H1 (cell line): ENCODE results near the gene PKD1L1. TPM values are rescaled to one million over a fixed set of nuclear protein-coding genes. Genes with fewer than 3 reads are reported as not detected.

Experiments
- CTCF ChIA-PET: fragments of 300-600 bp; sonication (Branson Sonifier 250); formaldehyde crosslinking; loops from one replicate; lab custom pipeline; 2021; ENCODE audit not compliant: partially characterized antibody; lab: Charles Lee
- POLR2A ChIA-PET: fragments of 300-600 bp; sonication (Branson Sonifier 250); formaldehyde crosslinking; loops from one replicate; lab custom pipeline; 2021; ENCODE audit warnings: inconsistent platforms; ENCODE audit not compliant: partially characterized antibody; lab: Charles Lee
- DNase-seq, 2 experiments: peaks; one replicate each; pipeline versions ENCODE4 v3.0.0 to v3.0.0-alpha.2; 2010 to 2022; ENCODE audit warnings: low spot score in 2 of 2, low read depth in 1 of 2, mixed read lengths in 1 of 2
- FAIRE-seq: peaks from 2 replicates; lab custom pipeline; 2011; peaks lifted over from hg19 to GRCh38; lab: Jason Lieb, UNC
- H2AFZ ChIP-seq: 2 replicates; pipeline ENCODE4 v1.8.1; 2012; ENCODE audit warnings: low read length, inconsistent platforms
- H2AK5ac ChIP-seq: 2 replicates; pipeline ENCODE4 v1.6.1; 2013; ENCODE audit warnings: low read depth, low read length
- H2BK120ac ChIP-seq: replicated peaks from 2 replicates; pipeline ENCODE3; 2013; ENCODE audit warnings: low read depth, low read length, inconsistent platforms
- H2BK12ac ChIP-seq: 2 replicates; pipeline ENCODE4 v1.6.1; 2013; ENCODE audit warnings: low read depth, low read length
- H2BK15ac ChIP-seq: 2 replicates; pipeline ENCODE4 v1.6.1; 2013; ENCODE audit warnings: low read length
- H2BK20ac ChIP-seq: 2 replicates; pipeline ENCODE4 v1.6.1; 2013; ENCODE audit warnings: low read length
- H2BK5ac ChIP-seq: 2 replicates; pipeline ENCODE4 v1.6.1; 2013; ENCODE audit warnings: low read depth, low read length
- H3K14ac ChIP-seq: 2 replicates; pipeline ENCODE4 v1.6.1; 2013; ENCODE audit warnings: inconsistent platforms; ENCODE audit not compliant: insufficient read length
- H3K18ac ChIP-seq: 2 replicates; pipeline ENCODE4 v1.6.1; 2013; ENCODE audit warnings: low read length; ENCODE audit errors: extremely low read depth
- H3K23ac ChIP-seq: 2 replicates; pipeline ENCODE4 v1.6.1; 2013; ENCODE audit warnings: inconsistent platforms; ENCODE audit not compliant: insufficient read length
- H3K23me2 ChIP-seq: 2 replicates; pipeline ENCODE4 v1.6.1; 2013; ENCODE audit warnings: low read depth, low read length
- H3K27ac ChIP-seq: 2 replicates; pipeline ENCODE4 v1.6.1; 2011; ENCODE audit warnings: low read depth, low read length, inconsistent platforms
- H3K27me3 ChIP-seq, 4 experiments: replicated peaks in 1 of 4; 1 replicate in 1 of 4; 2 replicates in 3 of 4; pipeline versions ENCODE4 v1.6.1 to v1.8.1; 2011 to 2013; ENCODE audit warnings: low read length in 3 of 4, mild to moderate bottlenecking in 3 of 4, inconsistent platforms in 2 of 4, mixed read lengths in 2 of 4, moderate library complexity in 1 of 4; ENCODE audit not compliant: control insufficient read depth in 3 of 4, insufficient read depth in 3 of 4; ENCODE audit errors: extremely low read depth in 1 of 4
- H3K36me3 ChIP-seq, 4 experiments: 2 replicates each; pipeline versions ENCODE4 v1.6.1 to v1.8.1; 2011 to 2013; ENCODE audit warnings: mild to moderate bottlenecking in 4 of 4, low read length in 3 of 4, moderate library complexity in 2 of 4, control low read depth in 1 of 4, inconsistent platforms in 1 of 4; ENCODE audit not compliant: insufficient read depth in 4 of 4, control insufficient read depth in 2 of 4
- H3K4ac ChIP-seq: replicated peaks from 2 replicates; pipeline ENCODE3; 2013; ENCODE audit warnings: low read length, low read depth, mixed read lengths, inconsistent platforms; ENCODE audit not compliant: insufficient read length
- H3K4me1 ChIP-seq, 4 experiments: replicated peaks in 1 of 4; 1 replicate in 1 of 4; 2 replicates in 3 of 4; pipeline versions ENCODE4 v1.6.1 to v1.8.1; 2011 to 2013; ENCODE audit warnings: low read length in 3 of 4, inconsistent platforms in 2 of 4, mixed read lengths in 1 of 4; ENCODE audit not compliant: insufficient read depth in 4 of 4, control insufficient read depth in 3 of 4
- H3K4me2 ChIP-seq, 2 experiments: 2 replicates each; pipeline versions ENCODE4 v1.6.1 to v1.8.1; 2011 to 2013; ENCODE audit warnings: low read depth in 2 of 2, low read length in 2 of 2, control low read depth in 1 of 2, inconsistent platforms in 1 of 2, mild to moderate bottlenecking in 1 of 2; ENCODE audit not compliant: insufficient read depth in 1 of 2
- H3K4me3 ChIP-seq, 4 experiments: fragments of 200-600, 300-600 bp in 1 of 4; sonication (generic), shearing (Covaris generic), sonication (Bioruptor Twin) in 1 of 4; 2 replicates each; pipeline versions ENCODE4 v1.5.1 to v1.8.1; 2011 to 2016; ENCODE audit warnings: low read length in 4 of 4, low read depth in 3 of 4, control low read depth in 2 of 4, inconsistent platforms in 2 of 4, mild to moderate bottlenecking in 2 of 4, mixed read lengths in 1 of 4, moderate library complexity in 1 of 4; ENCODE audit not compliant: insufficient read depth in 2 of 4; ENCODE audit errors: extremely low read depth in 1 of 4
- H3K56ac ChIP-seq: replicated peaks from 2 replicates; pipeline ENCODE3; 2013; ENCODE audit warnings: low read depth, mild to moderate bottlenecking, mixed read lengths, low read length, inconsistent platforms; ENCODE audit not compliant: insufficient read length
- H3K79me1 ChIP-seq: 2 replicates; pipeline ENCODE4 v1.6.1; 2013; ENCODE audit warnings: low read depth, low read length, control low read depth
- H3K79me2 ChIP-seq, 2 experiments: 2 replicates each; pipeline versions ENCODE4 v1.6.1 to v1.8.1; 2012 to 2013; ENCODE audit warnings: low read length in 2 of 2, mild to moderate bottlenecking in 2 of 2, inconsistent platforms in 1 of 2; ENCODE audit not compliant: insufficient read depth in 2 of 2, control insufficient read depth in 1 of 2
- H3K9ac ChIP-seq, 4 experiments: replicated peaks in 1 of 4; 1 replicate in 1 of 4; 2 replicates in 3 of 4; pipeline versions ENCODE4 v1.6.1 to v1.8.1; 2011 to 2013; ENCODE audit warnings: low read depth in 3 of 4, low read length in 3 of 4, control low read depth in 2 of 4, mild to moderate bottlenecking in 2 of 4, moderate library complexity in 2 of 4, inconsistent platforms in 1 of 4; ENCODE audit errors: extremely low read depth in 1 of 4
- H3K9me3 ChIP-seq, 2 experiments: 2 replicates each; pipeline versions ENCODE4 v1.6.1 to v1.8.1; 2012 to 2013; ENCODE audit warnings: mild to moderate bottlenecking in 2 of 2, moderate library complexity in 2 of 2, control low read depth in 1 of 2, inconsistent platforms in 1 of 2, low read depth in 1 of 2, low read length in 1 of 2, mixed read lengths in 1 of 2; ENCODE audit not compliant: insufficient read depth in 2 of 2
- H4K20me1 ChIP-seq, 2 experiments: replicated peaks in 1 of 2; 2 replicates each; pipeline versions ENCODE3 to v1.8.1; 2011 to 2013; ENCODE audit warnings: inconsistent platforms in 2 of 2, low read length in 2 of 2, mild to moderate bottlenecking in 1 of 2; ENCODE audit not compliant: insufficient read depth in 2 of 2, control insufficient read depth in 1 of 2
- H4K5ac ChIP-seq: 2 replicates; pipeline ENCODE4 v1.6.1; 2013; ENCODE audit warnings: low read length, low read depth, mixed read lengths, inconsistent platforms; ENCODE audit not compliant: insufficient read length
- H4K8ac ChIP-seq: 2 replicates; pipeline ENCODE4 v1.8.0; 2013; ENCODE audit warnings: mild to moderate bottlenecking, moderate library complexity, low read length, inconsistent platforms; ENCODE audit not compliant: insufficient read depth; ENCODE audit errors: extremely low read depth
- H4K91ac ChIP-seq: replicated peaks from 2 replicates; pipeline ENCODE3; 2013; ENCODE audit warnings: low read length, mixed read lengths, inconsistent platforms; ENCODE audit not compliant: insufficient read length
- CHD1 ChIP-seq: IDR thresholded peaks from 2 replicates; pipeline ENCODE4 v1.6.1; 2012; ENCODE audit warnings: low read depth, low read length, improper control_type of control experiment
- E2F6 ChIP-seq: IDR thresholded peaks from 2 replicates; pipeline ENCODE4 v1.6.1; 2012; ENCODE audit warnings: inconsistent platforms
- POLR2AphosphoS5 ChIP-seq: IDR thresholded peaks from 2 replicates; pipeline ENCODE4 v1.6.1; 2011; ENCODE audit warnings: low read depth, low read length
- RNF2 ChIP-seq: fragments of 200-900, 300-1000 bp; sonication (generic); IDR thresholded peaks from 2 replicates; pipeline ENCODE4 v1.7.1; 2016; ENCODE audit warnings: borderline replicate concordance, low read depth, mild to moderate bottlenecking, antibody characterized with exemption, low read length; ENCODE audit not compliant: poor library complexity, severe bottlenecking; ENCODE audit errors: missing control alignments
- TAF1 ChIP-seq: IDR thresholded peaks from 2 replicates; pipeline ENCODE4 v1.6.1; 2011; ENCODE audit warnings: mild to moderate bottlenecking, low read depth, low read length
- TAF7 ChIP-seq: optimal IDR thresholded peaks from 2 replicates; pipeline ENCODE3; 2011; ENCODE audit warnings: low read depth, mild to moderate bottlenecking, inconsistent platforms, low read length, moderate library complexity, borderline replicate concordance
- polyA plus RNA-seq, 7 experiments: library from polyadenylated mRNA; depleted of rRNA in 3 of 7; stranded (reverse) in 5 of 7; unstranded in 2 of 7; fragments of >200 nt in 5 of 7; fragments of 200-250 nt in 2 of 7; gene quantifications; 1 replicate in 5 of 7; 2 replicates in 1 of 7; 4 replicates in 1 of 7; pipeline versions ENCODE4 v1.2.1 to v1.2.3, GENCODE V29; 2011 to 2013; ENCODE audit warnings: missing spikeins in 2 of 7, mixed read lengths in 2 of 7
- total RNA-seq: library from RNA; stranded (reverse); fragmentation: NEBNext Ultra II Directional; extraction: Animal tissue kit (Norgen Biotek cat#: 25700); gene quantifications from 2 replicates; pipeline ENCODE4 v1.2.1, GENCODE V29; 2021

Gene PKD1L1
- total and polyA plus RNA-seq, 2 of the 8 experiments (the other 6 are each of a cell fraction or from before 2014, with no cell fraction given) = 0.22 to 0.35 TPM

- POLR2A ChIA-PET = no interaction called here
- H3K27ac ChIP-seq = no peak overlapping the region
Measured at GRCh38 chr7:47782022-47782421, 166.2 kb downstream of the PKD1L1 start.

More at GRCh38 chr7:47782022-47782421, 166.2 kb downstream of the PKD1L1 start:
- H3K79me2 ChIP-seq = no peaks in the 10 kb centered on the region
- no peak overlapping the region for H3K14ac ChIP-seq
- no peak overlapping the region for H3K4me2 ChIP-seq
- H3K56ac ChIP-seq = no peak overlapping the region
- no peak overlapping the region for H2BK20ac ChIP-seq
- H2BK120ac ChIP-seq = no peak overlapping the region
- no peaks in the 10 kb centered on the region for H4K20me1 ChIP-seq
- H4K5ac ChIP-seq = no peak overlapping the region
- no peak overlapping the region for H3K9ac ChIP-seq
- H2AK5ac ChIP-seq = no peak overlapping the region
- CTCF ChIA-PET = interaction anchor here (1.1 kb wide), 1 partner anchor 10 kb away, joined by 4 read pairs; no protein-coding TSS in a partner anchor
- H3K79me1 ChIP-seq = no peaks in the 10 kb centered on the region
- no peak overlapping the region for H2BK12ac ChIP-seq
- no peak for FAIRE-seq
- no peak for TF ChIP-seq E2F6
- no peak for TF ChIP-seq POLR2AphosphoS5
- no peak for TF ChIP-seq TAF7
- no peak for TF ChIP-seq CHD1
- no peak for TF ChIP-seq RNF2
- no peak for TF ChIP-seq TAF1
- H3K27me3 ChIP-seq = no peaks in the 10 kb centered on the region
- peaks cover 0 to 5% (median 2%) of the 10 kb centered on the region in 4 experiments; a peak in 5 of 7 replicates for H3K4me1 ChIP-seq
- no peak overlapping the region for H4K91ac ChIP-seq
- H4K8ac ChIP-seq = no peak overlapping the region
- no peak overlapping the region for H3K4me3 ChIP-seq
- H3K18ac ChIP-seq = no peak overlapping the region
- no peaks in the 10 kb centered on the region for H3K23me2 ChIP-seq
- no peak overlapping the region for H3K23ac ChIP-seq
- DNase-seq = no peak
- no peak overlapping the region for H2AFZ ChIP-seq
- no peaks in the 10 kb centered on the region for H3K36me3 ChIP-seq
- H2BK15ac ChIP-seq = no peak overlapping the region
- H3K4ac ChIP-seq = no peak overlapping the region
- H2BK5ac ChIP-seq = no peak overlapping the region
- H3K9me3 ChIP-seq = 0 out of 4 replicates have a peak, but pooled peaks cover 0 to 3% of the 10 kb centered on the region in 2 experiments
